Measurements from ENCODE around the gene SEPTIN2. TPM values are rescaled to one million over a fixed set of nuclear protein-coding genes. Genes with fewer than 3 reads are reported as not detected.

SEPTIN2 gene
- total and polyA plus RNA-seq, 2 experiments from 2014 or later = 227 to 393 TPM

- Histone ChIP-seq H3K9me2 (ENCODE audit: insufficient read depth) (no peaks in the 10 kb centered on the region), H3K4me2 (peak overlapping the region; percentile 61; the same call in 1 of the 2 replicates), H2AFZ (no peak overlapping the region), H3F3A (replicated peaks; ENCODE audit: low read depth) (no peaks in the 10 kb centered on the region), H4K20me1 (replicated peaks; ENCODE audit: insufficient read depth) (peaks cover 17% of the 10 kb centered on the region), H3K4me3 (peak overlapping the region; percentile 20; the same call in 1 of the 2 replicates), H3K27me3 (ENCODE audit: insufficient read depth) (no peaks in the 10 kb centered on the region), H3K27ac (ENCODE audit: low read depth) (no peak overlapping the region), H3K36me3 (ENCODE audit: insufficient read depth) (no peaks in the 10 kb centered on the region), H3K79me2 (replicated peaks; ENCODE audit: insufficient read depth) (peaks cover 76% of the 10 kb centered on the region), H3K4me1 (ENCODE audit: insufficient read depth) (peaks cover 16% of the 10 kb centered on the region)
- peaks cover 20% of the 10 kb centered on the region for H3K4me1 Mint-ChIP-seq
- no peaks in the 10 kb centered on the region for H3K9me3 Mint-ChIP-seq
- ATAC-seq (no peak), DNase-seq (ENCODE audit: low spot score) (no peak)
- no peak overlapping the region for H3K27ac Mint-ChIP-seq
- no peaks in the 10 kb centered on the region for H3K27me3 Mint-ChIP-seq (ENCODE audit: insufficient read depth, low read depth, poor library complexity)
- H3K4me3 Mint-ChIP-seq = no peak overlapping the region
- TF ChIP-seq CTCF (conservative IDR thresholded peaks at IDR 0.05; ENCODE audit: low read depth in 2 of 2) = no peak
- TF ChIP-seq JUNB (IDR thresholded peaks at IDR 0.05; ENCODE audit: unreplicated experiment) = no peak
- no peak for TF ChIP-seq EZH2 (IDR thresholded peaks at IDR 0.05; ENCODE audit: low read depth, unreplicated experiment)
- no peak for TF ChIP-seq ZNF114 (CRISPR knock-in tag; IDR thresholded peaks at IDR 0.05)
- no peak for TF ChIP-seq REST (IDR thresholded peaks at IDR 0.05; ENCODE audit: unreplicated experiment)
- no peak for TF ChIP-seq NANOG (IDR thresholded peaks at IDR 0.05; ENCODE audit: borderline replicate concordance)
- TF ChIP-seq EZH2phosphoT487 (IDR thresholded peaks at IDR 0.05; ENCODE audit: unreplicated experiment) = no peak
- no peak for TF ChIP-seq STAT1 (IDR thresholded peaks at IDR 0.05; ENCODE audit: unreplicated experiment)
- TF ChIP-seq ZNF331 (CRISPR knock-in tag; IDR thresholded peaks at IDR 0.05; ENCODE audit: low read depth) = no peak
- TF ChIP-seq ETS1 (IDR thresholded peaks at IDR 0.05) = no peak
- TF ChIP-seq CREB1 (CRISPR knock-in tag; IDR thresholded peaks at IDR 0.05; ENCODE audit: low read depth) = no peak
- no peak for TF ChIP-seq POLR2AphosphoS5 (IDR thresholded peaks at IDR 0.05; ENCODE audit: low read depth)
- no peak for TF ChIP-seq ZNF462 (CRISPR knock-in tag; IDR thresholded peaks at IDR 0.05)
- no peaks in the 10 kb centered on the region for H3K36me3 Mint-ChIP-seq (ENCODE audit: low read depth)
Observed at GRCh38 chr2:241366678-241367077, 51.0 kb downstream of the SEPTIN2 start.

Data from GM23338 (cell line).